ENCODE results near the gene RBMS2. TPM values are rescaled to one million over a fixed set of nuclear protein-coding genes. Genes with fewer than 3 reads are reported as not detected.
"Not testable (repeated sequence)": the region's sequence is repeated elsewhere in the genome, so short reads cannot be mapped to it uniquely, and the experiment has no call there.

RBMS2 gene
- polyA plus RNA-seq, 1 of the 3 experiments (the other 2 are of a cell fraction), result 8.9 TPM

DNA sequence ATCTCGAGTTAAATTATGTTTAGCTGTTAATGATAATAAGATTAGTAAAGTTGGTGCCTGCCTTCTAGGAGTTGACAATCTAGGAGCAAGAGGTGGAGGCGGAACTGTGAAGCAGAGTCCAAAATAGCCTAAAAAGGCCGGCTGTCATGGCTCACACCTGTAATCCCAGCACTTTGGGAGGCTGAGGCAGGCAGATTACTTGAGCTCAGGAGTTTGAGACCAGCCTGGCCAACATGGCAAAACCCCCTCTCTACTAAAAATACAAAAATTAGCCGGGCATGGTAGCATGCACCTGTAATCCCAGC is 7.7 kb upstream of the RBMS2 start:
- H3K4me2 ChIP-seq; H3K79me2 ChIP-seq (ENCODE audit: insufficient read depth); POLR2A ChIA-PET; H3K9me3 ChIP-seq; H3K4me3 ChIP-seq (ENCODE audit: low read depth in 2 of 2, low read length in 1 of 2); H3K9ac ChIP-seq; H3K4me1 ChIP-seq (ENCODE audit: control insufficient read depth in 1 of 2, insufficient read depth in 2 of 2, low read depth in 1 of 2, low read length in 1 of 2); H3K36me3 ChIP-seq (replicated peaks in 1 of 2; ENCODE audit: control insufficient read depth in 1 of 2, insufficient read depth in 2 of 2, low read length in 1 of 2); H2AFZ ChIP-seq (ENCODE audit: low read depth); DNase-seq; H3K9me2 ChIP-seq; H3F3A ChIP-seq (replicated peaks; ENCODE audit: insufficient read depth); H3K27me3 ChIP-seq (ENCODE audit: insufficient read depth); H4K20me1 ChIP-seq (ENCODE audit: insufficient read depth); H3K27ac ChIP-seq (ENCODE audit: low read depth in 2 of 2, low read length in 1 of 2): not testable (repeated sequence)
- WGBS (ENCODE audit: low lambda C conversion rate), result 70% methylated on average over 4 of the region's 4 CpGs
- CTCF ChIA-PET, result interaction anchor here (0.6 to 5.0 kb wide), 36 partner anchors 9 to 156 kb away, joined by 3 to 54 read pairs (median 10); partner anchors contain the start of gene RBMS2

- CTCF ChIA-PET, result interaction anchor here (0.8 to 1.1 kb wide), 3 partner anchors 50 to 128 kb away, joined by 3 read pairs; partner anchors contain the start of gene ATP5F1B
- DNase-seq, result no peak
- Histone ChIP-seq H3K9me3 (no peaks in the 10 kb centered on the region), H3K4me1 (ENCODE audit: control insufficient read depth in 1 of 2, insufficient read depth in 2 of 2, low read depth in 1 of 2, low read length in 1 of 2) (no peaks in the 10 kb centered on the region; a peak in 1 of 4 replicates), H3K36me3 (replicated peaks in 1 of 2; ENCODE audit: control insufficient read depth in 1 of 2, insufficient read depth in 2 of 2, low read length in 1 of 2) (no peaks in the 10 kb centered on the region), H3K4me2 (no peak overlapping the region), H3K27ac (ENCODE audit: low read depth in 2 of 2, low read length in 1 of 2) (peak overlapping the region in 1 of 2 experiments; percentile 67; a peak in 2 of 4 replicates), H3K27me3 (ENCODE audit: insufficient read depth) (no peaks in the 10 kb centered on the region), H3K9ac (no peak overlapping the region; the same call in 1 of the 2 replicates), H3K9me2 (no peaks in the 10 kb centered on the region), H3K4me3 (ENCODE audit: low read depth in 2 of 2, low read length in 1 of 2) (no peak overlapping the region), H3F3A (replicated peaks; ENCODE audit: insufficient read depth) (peaks cover 28% of the 10 kb centered on the region), H4K20me1 (ENCODE audit: insufficient read depth) (no peaks in the 10 kb centered on the region), H3K79me2 (ENCODE audit: insufficient read depth) (peaks cover 10% of the 10 kb centered on the region), H2AFZ (ENCODE audit: low read depth) (no peak overlapping the region)
- 100% methylated on average over 2 of the region's 2 CpGs for WGBS (ENCODE audit: low lambda C conversion rate)
- POLR2A ChIA-PET, result no interaction called here
- TF ChIP-seq MEF2A (IDR thresholded peaks at IDR 0.05; ENCODE audit: borderline replicate concordance, low read depth) (no peak), USF1 (IDR thresholded peaks at IDR 0.05; ENCODE audit: borderline replicate concordance, low read depth) (no peak), MXI1 (IDR thresholded peaks at IDR 0.05; ENCODE audit: low read depth, low read length) (no peak), EP300 (IDR thresholded peaks at IDR 0.05; ENCODE audit: borderline replicate concordance in 1 of 2, low read depth in 1 of 2, low read length in 1 of 2) (no peak), FOXM1 (IDR thresholded peaks at IDR 0.05; ENCODE audit: low read depth) (no peak), EZH2phosphoT487 (IDR thresholded peaks at IDR 0.05; ENCODE audit: borderline replicate concordance, low read depth) (no peak)
- TF ChIP-seq, protein P1, sequence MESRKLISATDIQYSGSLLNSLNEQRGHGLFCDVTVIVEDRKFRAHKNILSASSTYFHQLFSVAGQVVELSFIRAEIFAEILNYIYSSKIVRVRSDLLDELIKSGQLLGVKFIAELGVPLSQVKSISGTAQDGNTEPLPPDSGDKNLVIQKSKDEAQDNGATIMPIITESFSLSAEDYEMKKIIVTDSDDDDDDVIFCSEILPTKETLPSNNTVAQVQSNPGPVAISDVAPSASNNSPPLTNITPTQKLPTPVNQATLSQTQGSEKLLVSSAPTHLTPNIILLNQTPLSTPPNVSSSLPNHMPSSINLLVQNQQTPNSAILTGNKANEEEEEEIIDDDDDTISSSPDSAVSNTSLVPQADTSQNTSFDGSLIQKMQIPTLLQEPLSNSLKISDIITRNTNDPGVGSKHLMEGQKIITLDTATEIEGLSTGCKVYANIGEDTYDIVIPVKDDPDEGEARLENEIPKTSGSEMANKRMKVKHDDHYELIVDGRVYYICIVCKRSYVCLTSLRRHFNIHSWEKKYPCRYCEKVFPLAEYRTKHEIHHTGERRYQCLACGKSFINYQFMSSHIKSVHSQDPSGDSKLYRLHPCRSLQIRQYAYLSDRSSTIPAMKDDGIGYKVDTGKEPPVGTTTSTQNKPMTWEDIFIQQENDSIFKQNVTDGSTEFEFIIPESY (IDR thresholded peaks at IDR 0.05; ENCODE audit: borderline replicate concordance, low read depth), result no peak
These were observed 3.8 kb upstream of the RBMS2 start for GRCh38 chr12:56517854-56518253.

GRCh38 chr12:56518570-56518969 is 3.0 kb upstream of the RBMS2 start:
- no peaks in the 10 kb centered on the region; a peak in 1 of 4 replicates for H3K4me1 ChIP-seq (ENCODE audit: control insufficient read depth in 1 of 2, insufficient read depth in 2 of 2, low read depth in 1 of 2, low read length in 1 of 2)
- H3K27ac ChIP-seq (ENCODE audit: low read depth in 2 of 2, low read length in 1 of 2), result peak overlapping the region in 1 of 2 experiments; percentile 67; a peak in 2 of 4 replicates
- no peak overlapping the region for H3K4me3 ChIP-seq (ENCODE audit: low read depth in 2 of 2, low read length in 1 of 2)
- no peak for TF ChIP-seq FOXM1 (IDR thresholded peaks at IDR 0.05; ENCODE audit: low read depth)
- no peak for TF ChIP-seq CTCF (IDR thresholded peaks at IDR 0.05)
- TF ChIP-seq TAF1 (IDR thresholded peaks at IDR 0.05; ENCODE audit: borderline replicate concordance, low read depth, low read length), result no peak
- peak; percentile 35; the same call in 1 of the 2 replicates for TF ChIP-seq FOSL2 (IDR thresholded peaks at IDR 0.05; ENCODE audit: borderline replicate concordance, low read depth)
- 0 out of 2 replicates have a peak, but pooled peaks have one; percentile 14 for TF ChIP-seq JUND (IDR thresholded peaks at IDR 0.05)
- TF ChIP-seq, protein P2, sequence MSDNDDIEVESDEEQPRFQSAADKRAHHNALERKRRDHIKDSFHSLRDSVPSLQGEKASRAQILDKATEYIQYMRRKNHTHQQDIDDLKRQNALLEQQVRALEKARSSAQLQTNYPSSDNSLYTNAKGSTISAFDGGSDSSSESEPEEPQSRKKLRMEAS (IDR thresholded peaks at IDR 0.05; ENCODE audit: low read depth), result 0 out of 2 replicates have a peak, but pooled peaks have one; percentile 14
- TF ChIP-seq, protein P3, sequence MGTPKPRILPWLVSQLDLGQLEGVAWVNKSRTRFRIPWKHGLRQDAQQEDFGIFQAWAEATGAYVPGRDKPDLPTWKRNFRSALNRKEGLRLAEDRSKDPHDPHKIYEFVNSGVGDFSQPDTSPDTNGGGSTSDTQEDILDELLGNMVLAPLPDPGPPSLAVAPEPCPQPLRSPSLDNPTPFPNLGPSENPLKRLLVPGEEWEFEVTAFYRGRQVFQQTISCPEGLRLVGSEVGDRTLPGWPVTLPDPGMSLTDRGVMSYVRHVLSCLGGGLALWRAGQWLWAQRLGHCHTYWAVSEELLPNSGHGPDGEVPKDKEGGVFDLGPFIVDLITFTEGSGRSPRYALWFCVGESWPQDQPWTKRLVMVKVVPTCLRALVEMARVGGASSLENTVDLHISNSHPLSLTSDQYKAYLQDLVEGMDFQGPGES (IDR thresholded peaks at IDR 0.05; ENCODE audit: low read depth, low read length), result no peak
- no peak for TF ChIP-seq YY1 (IDR thresholded peaks at IDR 0.05; ENCODE audit: low read depth)
- peaks cover 33% of the 10 kb centered on the region for H3F3A ChIP-seq (replicated peaks; ENCODE audit: insufficient read depth)
- H3K4me2 ChIP-seq, result no peak overlapping the region; the same call in 1 of the 2 replicates
- H3K9ac ChIP-seq, result no peak overlapping the region; the same call in 1 of the 2 replicates
- H4K20me1 ChIP-seq (ENCODE audit: insufficient read depth), result no peaks in the 10 kb centered on the region
- H3K27me3 ChIP-seq (ENCODE audit: insufficient read depth), result no peaks in the 10 kb centered on the region
- no peaks in the 10 kb centered on the region for H3K36me3 ChIP-seq (replicated peaks in 1 of 2; ENCODE audit: control insufficient read depth in 1 of 2, insufficient read depth in 2 of 2, low read length in 1 of 2)
- CTCF ChIA-PET, result interaction anchor here (0.8 kb wide), 1 partner anchor 127 kb away, joined by 3 read pairs; the partner anchor contains the start of gene ATP5F1B
- H3K9me3 ChIP-seq, result no peaks in the 10 kb centered on the region
- H2AFZ ChIP-seq (ENCODE audit: low read depth), result peak overlapping the region; percentile 49; the same call in 1 of the 2 replicates
- H3K79me2 ChIP-seq (ENCODE audit: insufficient read depth), result peaks cover 17% of the 10 kb centered on the region
- no peak for DNase-seq
- 29% methylated on average over 2 of the region's 2 CpGs for WGBS (ENCODE audit: low lambda C conversion rate)
- POLR2A ChIA-PET, result no interaction called here
- H3K9me2 ChIP-seq, result no peaks in the 10 kb centered on the region
